HepG2 (cell line): Measurements from ENCODE around the gene SYNPO2L. TPM values are rescaled to one million over a fixed set of nuclear protein-coding genes. Genes with fewer than 3 reads are reported as not detected.
"Not testable (repeated sequence)": the region's sequence is repeated elsewhere in the genome, so short reads cannot be mapped to it uniquely, and the experiment has no call there.

Experiments used
- ATAC-seq: fragments of 200-7000 bp; cut with Tn5 transposase; 3 replicates; pipeline ENCODE4 v1.9.1; 2020; ENCODE audit warnings: mild to moderate bottlenecking, moderate library complexity
- BruUV-seq: library from RNA; stranded (reverse); fragments of 400-500 nt; replicated peaks from 2 replicates; lab custom pipeline; 2021; lab: Mats Ljungman, UMichigan
- CTCF ChIA-PET: fragments of 300-600 bp; formaldehyde crosslinking; extraction: SDS; loops from one replicate; lab custom pipeline; 2021; ENCODE audit warnings: low total read pairs, inconsistent platforms, low intra/inter-chr PET ratio; lab: Yijun Ruan, JAX
- POLR2A ChIA-PET: fragments of 350-600 bp; sonication (Branson Sonifier 250); formaldehyde crosslinking; loops from one replicate; lab custom pipeline; 2020; ENCODE audit warnings: antibody characterized with exemption, inconsistent platforms; lab: Yijun Ruan, JAX
- DNase-seq: peaks from one replicate; pipeline ENCODE4 v3.0.0-alpha.2; 2015; ENCODE audit warnings: low spot score
- FAIRE-seq: peaks from 3 replicates; lab custom pipeline; 2011; peaks lifted over from hg19 to GRCh38; lab: Jason Lieb, UNC
- H2AFZ ChIP-seq: one replicate; pipeline ENCODE4 v1.6.1; 2011; ENCODE audit warnings: low read length, inconsistent platforms
- H3K27ac ChIP-seq: fragments of 300-600 bp; 3 replicates; pipeline ENCODE4 v1.8.0; 2011; ENCODE audit warnings: mixed run types, mild to moderate bottlenecking, mixed read lengths, low read length, inconsistent platforms; ENCODE audit not compliant: insufficient read depth; ENCODE audit errors: extremely low read length
- H3K27me3 ChIP-seq, 2 experiments: fragments of 200-600 bp in 1 of 2; 2 replicates in 1 of 2; 3 replicates in 1 of 2; pipeline versions ENCODE4 v1.6.0 to v1.8.0; 2011; ENCODE audit warnings: low read length in 2 of 2, mild to moderate bottlenecking in 2 of 2, moderate library complexity in 2 of 2, inconsistent platforms in 1 of 2; ENCODE audit not compliant: insufficient read depth in 2 of 2, control insufficient read depth in 1 of 2
- H3K36me3 ChIP-seq, 2 experiments: fragments of 200-600 bp in 1 of 2; replicated peaks in 1 of 2; 2 replicates in 1 of 2; 3 replicates in 1 of 2; pipeline versions ENCODE4 v1.5.1 to v1.8.0; 2011; ENCODE audit warnings: low read length in 2 of 2, inconsistent platforms in 1 of 2; ENCODE audit not compliant: insufficient read depth in 2 of 2, control insufficient read depth in 1 of 2
- H3K4me1 ChIP-seq: 2 replicates; pipeline ENCODE4 v1.5.1; 2012; ENCODE audit warnings: low read length, inconsistent platforms; ENCODE audit not compliant: insufficient read depth
- H3K4me2 ChIP-seq: 2 replicates; pipeline ENCODE4 v1.6.0; 2011; ENCODE audit warnings: low read depth, low read length, inconsistent platforms
- H3K4me3 ChIP-seq, 3 experiments: fragments of 200-600 bp in 1 of 3; sonication (generic), shearing (Covaris generic) in 1 of 3; replicated peaks in 1 of 3; 2 replicates each; pipeline ENCODE4 v1.5.1; 2011 to 2016; ENCODE audit warnings: low read length in 3 of 3, inconsistent platforms in 2 of 3, low read depth in 2 of 3, mild to moderate bottlenecking in 2 of 3, control low read depth in 1 of 3, mixed read lengths in 1 of 3; ENCODE audit not compliant: insufficient read depth in 1 of 3
- H3K79me2 ChIP-seq: one replicate; pipeline ENCODE4 v1.6.1; 2011; ENCODE audit warnings: low read length, inconsistent platforms; ENCODE audit not compliant: insufficient read depth
- H3K9ac ChIP-seq: 2 replicates; pipeline ENCODE4 v1.6.0; 2011; ENCODE audit warnings: mild to moderate bottlenecking, low read depth, low read length, inconsistent platforms; ENCODE audit not compliant: insufficient read depth
- H3K9me3 ChIP-seq: 2 replicates; pipeline ENCODE4 v1.5.1; 2012; ENCODE audit warnings: mild to moderate bottlenecking, low read length
- H4K20me1 ChIP-seq: 2 replicates; pipeline ENCODE4 v1.6.0; 2011; ENCODE audit warnings: inconsistent platforms, mild to moderate bottlenecking, low read length, moderate library complexity; ENCODE audit not compliant: insufficient read depth
- WGBS: methylation state at CpG from one replicate; pipeline ENCODE4 v1.1.6; 2017; ENCODE audit warnings: low lambda C conversion rate; 5-methylcytosine and 5-hydroxymethylcytosine counted together
- in situ Hi-C: cut with HindIII; loops from 2 replicates; pipeline ENCODE4 v1.10.0; 2017; ENCODE audit warnings: low pct_unique_long_range_greater_than_20kb; ENCODE audit not compliant: extremely low pct_ligation_motif_present
- intact Hi-C: fragments of 100-400 bp; cut with micrococcal nuclease; formaldehyde crosslinking; loops from one replicate; pipeline ENCODE4 v1.10.0; 2022; ENCODE audit not compliant: unreplicated experiment
- polyA plus RNA-seq, 8 experiments: library from polyadenylated mRNA; depleted of rRNA in 3 of 8; stranded (reverse) in 7 of 8; unstranded in 1 of 8; fragments of >200 nt; fragmentation: Illumina TruSeq in 4 of 8; extraction: Trizol in 4 of 8; gene quantifications; 2 replicates each; pipeline versions ENCODE4 v1.2.1 to v1.2.3, GENCODE V29; 2011 to 2016; ENCODE audit warnings: low read depth in 4 of 8, missing spikeins in 1 of 8, mixed read lengths in 1 of 8; ENCODE audit not compliant: insufficient read depth in 1 of 8
- total RNA-seq, 5 experiments: library from RNA; depleted of rRNA; stranded (reverse); fragments of >200 nt; fragmentation: Illumina TruSeq; extraction: Trizol; gene quantifications; 2 replicates each; pipeline ENCODE4 v1.2.3, GENCODE V29; 2016; ENCODE audit warnings: low read depth in 1 of 5

Gene SYNPO2L
- total and polyA plus RNA-seq, 2 of the 13 experiments (the other 11 are each of a cell fraction or from before 2014, with no cell fraction given), result not detected

DNA sequence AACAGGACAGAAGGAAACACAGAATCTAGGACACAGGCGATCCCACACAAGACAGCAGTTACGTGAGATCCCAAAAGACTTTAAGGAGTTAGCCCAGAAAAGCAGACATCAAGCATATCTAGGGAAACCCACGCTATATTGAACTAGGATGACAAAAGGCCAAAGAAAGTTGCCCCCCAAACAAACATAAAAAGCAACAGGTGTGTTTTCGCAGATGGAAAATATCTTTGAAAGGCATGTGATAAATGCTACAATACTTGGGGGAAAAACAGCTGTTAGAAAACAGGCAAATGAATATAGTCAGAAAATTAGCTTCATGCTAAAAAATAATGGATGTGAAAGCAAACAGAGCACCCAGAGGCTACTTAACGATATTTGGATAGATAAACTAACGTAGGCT, 34.9 kb upstream of the SYNPO2L start:
- H3K27me3 ChIP-seq, H2AFZ ChIP-seq, H3K4me2 ChIP-seq, H3K4me1 ChIP-seq, BruUV-seq, H3K9me3 ChIP-seq, H3K36me3 ChIP-seq, CTCF ChIA-PET, H3K27ac ChIP-seq, H4K20me1 ChIP-seq, POLR2A ChIA-PET, H3K79me2 ChIP-seq, H3K4me3 ChIP-seq, H3K9ac ChIP-seq, ATAC-seq, in situ Hi-C loops, FAIRE-seq, DNase-seq, intact Hi-C loops: not testable (repeated sequence)
- WGBS, result 97% methylated on average over 6 of the region's 6 CpGs

DNA sequence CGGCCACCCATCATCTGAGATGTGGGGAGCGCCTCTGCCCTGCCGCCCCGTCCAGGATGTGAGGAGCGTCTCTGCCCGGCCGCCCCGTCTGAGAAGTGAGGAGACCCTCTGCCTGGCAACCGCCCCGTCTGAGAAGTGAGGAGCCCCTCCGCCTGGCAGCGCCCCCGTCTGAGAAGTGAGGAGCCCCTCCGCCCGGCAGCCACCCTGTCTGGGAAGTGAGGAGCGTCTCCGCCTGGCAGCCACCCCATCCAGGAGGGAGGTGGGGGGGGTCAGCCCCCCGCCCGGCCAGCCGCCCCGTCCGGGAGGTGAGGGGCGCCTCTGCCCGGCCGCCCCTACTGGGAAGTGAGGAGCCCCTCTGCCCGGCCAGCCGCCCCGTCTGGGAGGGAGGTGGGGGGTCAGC, 33.8 kb upstream of the SYNPO2L start:
- H3K4me3 ChIP-seq, H3K9ac ChIP-seq, POLR2A ChIA-PET, DNase-seq, H3K4me1 ChIP-seq, H3K79me2 ChIP-seq, H3K9me3 ChIP-seq, H3K36me3 ChIP-seq, H2AFZ ChIP-seq, intact Hi-C loops, in situ Hi-C loops, ATAC-seq, H3K27ac ChIP-seq, H3K27me3 ChIP-seq, CTCF ChIA-PET, BruUV-seq, H3K4me2 ChIP-seq, H4K20me1 ChIP-seq, FAIRE-seq: not testable (repeated sequence)
- WGBS, result no CpG with 5 or more reads among the region's 28 CpGs

DNA sequence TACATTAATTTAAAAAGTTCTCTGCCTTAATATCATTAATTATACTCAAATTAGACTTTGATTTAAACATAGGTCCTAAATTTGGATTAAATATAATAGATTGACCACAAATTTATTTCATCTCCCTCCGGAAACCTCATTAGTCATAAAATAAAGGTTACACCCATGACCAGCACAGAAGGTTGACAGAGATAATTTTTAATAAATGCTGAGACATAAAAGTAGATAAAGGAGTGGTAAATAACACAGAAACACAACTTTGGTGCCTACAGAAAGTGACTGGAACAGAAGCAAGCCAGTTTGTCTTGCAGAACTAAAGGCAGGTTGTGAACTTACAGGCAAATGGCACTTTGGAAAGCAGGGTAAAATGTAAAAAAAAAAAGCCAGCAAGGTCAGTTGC, 31.8 kb upstream of the SYNPO2L start:
- DNase-seq, H3K36me3 ChIP-seq, H3K4me1 ChIP-seq, H2AFZ ChIP-seq, CTCF ChIA-PET, H4K20me1 ChIP-seq, ATAC-seq, intact Hi-C loops, H3K4me2 ChIP-seq, H3K4me3 ChIP-seq, POLR2A ChIA-PET, BruUV-seq, H3K27ac ChIP-seq, H3K9ac ChIP-seq, H3K27me3 ChIP-seq, H3K79me2 ChIP-seq, H3K9me3 ChIP-seq, in situ Hi-C loops, FAIRE-seq: not testable (repeated sequence)
- WGBS, result 96% methylated on average over 1 of the region's 1 CpG

- intact Hi-C loops, H3K4me3 ChIP-seq, in situ Hi-C loops, H3K27me3 ChIP-seq, BruUV-seq, H2AFZ ChIP-seq, H3K36me3 ChIP-seq, H4K20me1 ChIP-seq, H3K9ac ChIP-seq, DNase-seq, H3K4me1 ChIP-seq, H3K79me2 ChIP-seq, POLR2A ChIA-PET, H3K4me2 ChIP-seq, H3K9me3 ChIP-seq, FAIRE-seq, ATAC-seq, CTCF ChIA-PET, H3K27ac ChIP-seq: not testable (repeated sequence)
- WGBS, result 99% methylated on average over 11 of the region's 20 CpGs
Observed at GRCh38 chr10:73674546-73674945, 18.7 kb upstream of the SYNPO2L start.
